MCF 10A (cell line): ENCODE results near the gene MFAP3L. TPM values are rescaled to one million over a fixed set of nuclear protein-coding genes. Genes with fewer than 3 reads are reported as not detected.
"Not testable (repeated sequence)": the region's sequence is repeated elsewhere in the genome, so short reads cannot be mapped to it uniquely, and the experiment has no call there.

Source experiments
- BruUV-seq: library from RNA; stranded (reverse); fragments of 400-500 nt; replicated peaks from 2 replicates; lab custom pipeline; 2021; lab: Mats Ljungman, UMichigan
- CTCF ChIA-PET: fragments of 300-600 bp; sonication (Branson Sonifier 250); formaldehyde crosslinking; extraction: SDS; loops from one replicate; lab custom pipeline; 2021; ENCODE audit warnings: antibody characterized with exemption, inconsistent platforms; lab: Yijun Ruan, JAX
- POLR2A ChIA-PET: fragments of 300-600, 350-650 bp; sonication (Branson Sonifier 250); formaldehyde crosslinking; extraction: SDS; loops from one replicate; lab custom pipeline; 2020; ENCODE audit warnings: antibody characterized with exemption, inconsistent platforms; lab: Yijun Ruan, JAX
- DNase-seq: peaks from one replicate; pipeline ENCODE4 v3.0.0-alpha.2; 2018; ENCODE audit not compliant: unreplicated experiment
- H3K27ac Mint-ChIP-seq: one replicate; pipeline ENCODE4 v1.8.0; 2022; ENCODE audit warnings: mild to moderate bottlenecking, low read depth, mixed read lengths; ENCODE audit not compliant: unreplicated experiment
- H3K27me3 Mint-ChIP-seq: one replicate; pipeline ENCODE4 v1.8.0; 2022; ENCODE audit warnings: mixed read lengths; ENCODE audit not compliant: insufficient read depth, unreplicated experiment
- H3K36me3 Mint-ChIP-seq: one replicate; pipeline ENCODE4 v1.8.0; 2022; ENCODE audit warnings: mild to moderate bottlenecking, moderate library complexity, mixed read lengths; ENCODE audit not compliant: insufficient read depth, unreplicated experiment
- H3K4me1 Mint-ChIP-seq: one replicate; pipeline ENCODE4 v1.8.0; 2022; ENCODE audit warnings: mixed read lengths; ENCODE audit not compliant: insufficient read depth, unreplicated experiment
- H3K4me3 Mint-ChIP-seq: one replicate; pipeline ENCODE4 v1.8.0; 2022; ENCODE audit warnings: mild to moderate bottlenecking, moderate library complexity, mixed read lengths; ENCODE audit not compliant: unreplicated experiment
- H3K9me3 Mint-ChIP-seq: one replicate; pipeline ENCODE4 v1.8.0; 2022; ENCODE audit warnings: mixed read lengths; ENCODE audit not compliant: unreplicated experiment
- intact Hi-C: fragments of 100-400 bp; cut with micrococcal nuclease; formaldehyde crosslinking; loops from 2 replicates; pipeline ENCODE4 v1.14.1; 2022
- total RNA-seq: library from RNA; stranded (reverse); gene quantifications from 2 replicates; pipeline ENCODE4 v1.2.3, GENCODE V29; 2022
- TF ChIP-seq, protein P1 (sequence below): fragments of 200-600 bp; IDR thresholded peaks from one replicate; pipeline ENCODE4 v1.8.0; 2022; ENCODE audit warnings: antibody characterized with exemption, mild to moderate bottlenecking; ENCODE audit not compliant: unreplicated experiment

Gene MFAP3L
- total RNA-seq, 1 experiment from 2014 or later = 4.1 TPM

GRCh38 chr4:170051402-170051801, 25.2 kb upstream of the MFAP3L start:
- H3K27me3 Mint-ChIP-seq = no peaks in the 10 kb centered on the region
- intact Hi-C loops = no loop called here
- TF ChIP-seq, protein P1, sequence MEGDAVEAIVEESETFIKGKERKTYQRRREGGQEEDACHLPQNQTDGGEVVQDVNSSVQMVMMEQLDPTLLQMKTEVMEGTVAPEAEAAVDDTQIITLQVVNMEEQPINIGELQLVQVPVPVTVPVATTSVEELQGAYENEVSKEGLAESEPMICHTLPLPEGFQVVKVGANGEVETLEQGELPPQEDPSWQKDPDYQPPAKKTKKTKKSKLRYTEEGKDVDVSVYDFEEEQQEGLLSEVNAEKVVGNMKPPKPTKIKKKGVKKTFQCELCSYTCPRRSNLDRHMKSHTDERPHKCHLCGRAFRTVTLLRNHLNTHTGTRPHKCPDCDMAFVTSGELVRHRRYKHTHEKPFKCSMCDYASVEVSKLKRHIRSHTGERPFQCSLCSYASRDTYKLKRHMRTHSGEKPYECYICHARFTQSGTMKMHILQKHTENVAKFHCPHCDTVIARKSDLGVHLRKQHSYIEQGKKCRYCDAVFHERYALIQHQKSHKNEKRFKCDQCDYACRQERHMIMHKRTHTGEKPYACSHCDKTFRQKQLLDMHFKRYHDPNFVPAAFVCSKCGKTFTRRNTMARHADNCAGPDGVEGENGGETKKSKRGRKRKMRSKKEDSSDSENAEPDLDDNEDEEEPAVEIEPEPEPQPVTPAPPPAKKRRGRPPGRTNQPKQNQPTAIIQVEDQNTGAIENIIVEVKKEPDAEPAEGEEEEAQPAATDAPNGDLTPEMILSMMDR = no peak
- H3K4me3 Mint-ChIP-seq = no peak overlapping the region
- ChIA-PET POLR2A (interaction anchor here (0.6 kb wide), 1 partner anchor 402 kb away, joined by 3 read pairs; no protein-coding TSS in a partner anchor), CTCF (interaction anchor here (0.7 to 4.4 kb wide), 2 partner anchors 241 to 438 kb away, joined by 3 to 86 read pairs; no protein-coding TSS in a partner anchor)
- H3K4me1 Mint-ChIP-seq = no peaks in the 10 kb centered on the region
- H3K27ac Mint-ChIP-seq = no peak overlapping the region
- H3K36me3 Mint-ChIP-seq = no peaks in the 10 kb centered on the region
- BruUV-seq = no TSS peak
- no peaks in the 10 kb centered on the region for H3K9me3 Mint-ChIP-seq
- no peak for DNase-seq

DNA sequence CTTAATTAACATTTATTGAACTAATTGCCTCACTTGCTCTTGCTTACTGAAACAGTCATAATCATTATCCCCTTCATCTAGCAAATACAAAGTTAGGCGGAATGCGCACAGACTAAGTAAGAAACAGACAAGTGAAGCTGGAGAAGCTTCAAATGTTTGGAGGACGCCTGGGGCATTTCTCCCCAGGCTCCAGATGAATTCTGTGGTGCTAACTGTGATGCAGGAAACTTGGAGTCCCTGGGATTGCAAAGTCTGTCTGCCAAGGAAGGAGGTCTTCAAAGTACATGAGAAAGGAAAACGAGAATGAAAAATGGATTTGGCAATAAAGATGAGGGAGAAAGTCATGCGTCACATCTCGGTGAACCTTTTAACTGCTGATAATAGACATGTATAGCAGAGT, 23.6 kb upstream of the MFAP3L start:
- Mint-ChIP-seq H3K4me1 (no peaks in the 10 kb centered on the region), H3K4me3 (no peak overlapping the region), H3K27ac (no peak overlapping the region), H3K9me3 (no peaks in the 10 kb centered on the region), H3K36me3 (no peaks in the 10 kb centered on the region), H3K27me3 (no peaks in the 10 kb centered on the region)
- CTCF ChIA-PET = interaction anchor here (0.7 to 4.4 kb wide), 8 partner anchors 21 to 437 kb away, joined by 3 to 86 read pairs (median 4); no protein-coding TSS in a partner anchor
- BruUV-seq = no TSS peak
- no peak for DNase-seq
- intact Hi-C loops = loop anchor here (5.0 kb wide), 1 partner anchor 1027 kb away; no protein-coding TSS in a partner anchor
- TF ChIP-seq, protein P1 = no peak
- POLR2A ChIA-PET = interaction anchor here (2.5 kb wide), 1 partner anchor 437 kb away, joined by 6 read pairs; no protein-coding TSS in a partner anchor

- DNase-seq = peak; percentile 62
- Mint-ChIP-seq H3K27me3 (no peaks in the 10 kb centered on the region), H3K4me1 (no peaks in the 10 kb centered on the region), H3K4me3 (no peak overlapping the region), H3K9me3 (no peaks in the 10 kb centered on the region), H3K36me3 (no peaks in the 10 kb centered on the region), H3K27ac (no peak overlapping the region)
- TF ChIP-seq, protein P1 = peak; percentile 69
- CTCF ChIA-PET = interaction anchor here (0.6 to 4.4 kb wide), 24 partner anchors 8 to 435 kb away, joined by 3 to 86 read pairs (median 4); partner anchors contain the start of gene NEK1
- POLR2A ChIA-PET = interaction anchor here (0.9 to 1.5 kb wide), 3 partner anchors 238 to 435 kb away, joined by 3 to 4 read pairs (median 3); partner anchors contain the start of genes CLCN3 and NEK1
- intact Hi-C loops = loop anchor here (1.0 to 5.0 kb wide), 3 partner anchors 238 to 1026 kb away; no protein-coding TSS in a partner anchor
- no TSS peak for BruUV-seq
Observed at GRCh38 chr4:170047771-170048354, 21.7 kb upstream of the MFAP3L start.

GRCh38 chr4:170046156-170046555, 20.0 kb upstream of the MFAP3L start:
- intact Hi-C loops = loop anchor here (5.0 kb wide), 1 partner anchor 1024 kb away; no protein-coding TSS in a partner anchor
- POLR2A ChIA-PET, H3K9me3 Mint-ChIP-seq, H3K27ac Mint-ChIP-seq, H3K4me3 Mint-ChIP-seq, BruUV-seq, H3K36me3 Mint-ChIP-seq, DNase-seq, H3K4me1 Mint-ChIP-seq, H3K27me3 Mint-ChIP-seq: not testable (repeated sequence)
- CTCF ChIA-PET = interaction anchor here (0.6 kb wide), 1 partner anchor 41 kb away, joined by 3 read pairs; no protein-coding TSS in a partner anchor
